Measurements from ENCODE around the gene CHRNB1. TPM values are rescaled to one million over a fixed set of nuclear protein-coding genes. Genes with fewer than 3 reads are reported as not detected.

The CHRNB1 gene
- total RNA-seq, 4 donors from 2014 or later, result 82.3 to 202 (median 101) TPM

DNA sequence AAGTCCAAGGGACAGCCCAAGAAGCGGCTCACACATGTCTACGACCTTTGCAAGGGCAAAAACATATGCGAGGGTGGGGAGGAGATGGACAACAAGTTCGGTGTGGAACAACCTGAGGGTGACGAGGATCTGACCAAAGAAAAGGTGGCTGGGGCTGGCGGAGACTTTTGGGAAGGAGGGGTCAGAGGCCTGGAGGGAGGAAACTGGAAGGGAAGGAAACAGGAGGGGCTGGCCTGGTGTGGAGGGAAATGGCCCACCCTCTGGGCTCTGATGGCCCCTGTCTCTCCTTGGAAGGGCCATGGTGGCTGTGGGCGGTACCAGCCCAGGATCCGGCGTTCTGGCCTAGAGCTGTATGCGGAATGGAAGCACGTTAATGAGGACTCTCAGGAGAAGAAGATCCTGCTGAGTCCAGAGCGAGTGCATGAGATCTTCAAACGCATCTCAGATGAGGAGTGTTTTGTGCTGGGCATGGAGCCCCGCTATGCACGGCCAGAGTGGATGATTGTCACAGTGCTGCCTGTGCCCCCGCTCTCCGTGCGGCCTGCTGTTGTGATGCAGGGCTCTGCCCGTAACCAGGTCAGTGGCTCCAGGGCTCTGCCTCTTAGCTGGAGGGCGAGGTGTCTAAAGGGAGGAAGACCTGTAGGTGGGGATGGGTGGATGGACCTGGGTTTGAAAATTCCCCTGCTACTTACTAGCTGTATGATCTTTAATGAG is 51.8 kb downstream of the CHRNB1 start:
- H3K4me3 ChIP-seq, result no peak overlapping the region
- peak in 1 of 2 donors; percentile 33 for ATAC-seq
- no peak for DNase-seq
- no peaks in the 10 kb centered on the region for H3K9me3 ChIP-seq
- peak overlapping the region in 3 of 4 donors; percentile 41 to 56 (median 49) for H3K27ac ChIP-seq
- peaks cover 3 to 61% of the 10 kb centered on the region in 2 donors for H3K36me3 ChIP-seq
- peaks cover 3 to 13% of the 10 kb centered on the region in 2 donors for H3K4me1 ChIP-seq
- TF ChIP-seq, protein P1, sequence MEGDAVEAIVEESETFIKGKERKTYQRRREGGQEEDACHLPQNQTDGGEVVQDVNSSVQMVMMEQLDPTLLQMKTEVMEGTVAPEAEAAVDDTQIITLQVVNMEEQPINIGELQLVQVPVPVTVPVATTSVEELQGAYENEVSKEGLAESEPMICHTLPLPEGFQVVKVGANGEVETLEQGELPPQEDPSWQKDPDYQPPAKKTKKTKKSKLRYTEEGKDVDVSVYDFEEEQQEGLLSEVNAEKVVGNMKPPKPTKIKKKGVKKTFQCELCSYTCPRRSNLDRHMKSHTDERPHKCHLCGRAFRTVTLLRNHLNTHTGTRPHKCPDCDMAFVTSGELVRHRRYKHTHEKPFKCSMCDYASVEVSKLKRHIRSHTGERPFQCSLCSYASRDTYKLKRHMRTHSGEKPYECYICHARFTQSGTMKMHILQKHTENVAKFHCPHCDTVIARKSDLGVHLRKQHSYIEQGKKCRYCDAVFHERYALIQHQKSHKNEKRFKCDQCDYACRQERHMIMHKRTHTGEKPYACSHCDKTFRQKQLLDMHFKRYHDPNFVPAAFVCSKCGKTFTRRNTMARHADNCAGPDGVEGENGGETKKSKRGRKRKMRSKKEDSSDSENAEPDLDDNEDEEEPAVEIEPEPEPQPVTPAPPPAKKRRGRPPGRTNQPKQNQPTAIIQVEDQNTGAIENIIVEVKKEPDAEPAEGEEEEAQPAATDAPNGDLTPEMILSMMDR (IDR thresholded peaks at IDR 0.05 in 4 of 5, conservative IDR thresholded peaks at IDR 0.05 in 1 of 5), result no peak
- TF ChIP-seq POLR2A (IDR thresholded peaks at IDR 0.05), result no peak
- H3K27me3 ChIP-seq, result no peaks in the 10 kb centered on the region
- intact Hi-C loops (cut with DNase I; ENCODE audit: low total_unique reads) (no loop called here), in situ Hi-C loops (cut with MboI; ENCODE audit: low sequenced_read_pairs in 4 of 4) (no loop called here)

DNA sequence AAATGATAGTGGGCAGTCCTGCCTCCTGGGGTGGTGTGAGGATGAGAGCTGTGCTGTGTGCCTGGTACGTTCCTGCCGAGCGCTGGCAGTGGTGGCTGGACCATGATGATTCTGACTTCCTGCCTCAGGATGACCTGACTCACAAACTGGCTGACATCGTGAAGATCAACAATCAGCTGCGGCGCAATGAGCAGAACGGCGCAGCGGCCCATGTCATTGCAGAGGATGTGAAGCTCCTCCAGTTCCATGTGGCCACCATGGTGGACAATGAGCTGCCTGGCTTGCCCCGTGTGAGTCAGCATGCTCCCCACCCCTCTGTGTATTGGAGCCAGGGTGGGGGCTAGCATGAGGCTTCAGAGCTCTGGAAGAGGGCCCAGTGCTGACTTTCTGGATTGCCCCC is 52.4 kb downstream of the CHRNB1 start:
- DNase-seq (no peak), ATAC-seq (no peak)
- Histone ChIP-seq H3K4me3 (no peak overlapping the region), H3K4me1 (peaks cover 0 to 13% of the 10 kb centered on the region in 2 donors), H3K9me3 (no peaks in the 10 kb centered on the region), H3K27ac (peak overlapping the region in 2 of 4 donors; percentile 41 to 49), H3K27me3 (no peaks in the 10 kb centered on the region), H3K36me3 (peaks cover 3 to 67% of the 10 kb centered on the region in 2 donors)
- in situ Hi-C loops (cut with MboI; ENCODE audit: low sequenced_read_pairs in 4 of 4) (no loop called here), intact Hi-C loops (cut with DNase I; ENCODE audit: low total_unique reads) (no loop called here)
- TF ChIP-seq POLR2A (IDR thresholded peaks at IDR 0.05), result no peak
- TF ChIP-seq, protein P1 (IDR thresholded peaks at IDR 0.05 in 4 of 5, conservative IDR thresholded peaks at IDR 0.05 in 1 of 5), result no peak

DNA sequence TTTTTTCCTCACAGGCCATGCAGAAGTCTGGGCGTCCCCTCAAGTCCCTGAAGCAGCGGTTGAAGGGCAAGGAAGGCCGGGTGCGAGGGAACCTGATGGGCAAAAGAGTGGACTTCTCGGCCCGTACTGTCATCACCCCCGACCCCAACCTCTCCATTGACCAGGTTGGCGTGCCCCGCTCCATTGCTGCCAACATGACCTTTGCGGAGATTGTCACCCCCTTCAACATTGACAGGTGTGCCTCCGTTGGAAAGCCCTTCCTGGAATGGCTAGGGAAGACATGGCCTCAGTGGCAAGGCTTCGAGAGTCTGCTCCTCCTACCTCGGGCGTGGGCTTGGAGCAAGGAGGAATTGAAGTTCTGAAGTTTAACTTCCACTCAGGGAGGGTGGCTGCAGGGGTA is 52.8 kb downstream of the CHRNB1 start:
- Histone ChIP-seq H3K27me3 (no peaks in the 10 kb centered on the region), H3K4me3 (no peak overlapping the region), H3K27ac (no peak overlapping the region), H3K4me1 (peaks cover 0 to 10% of the 10 kb centered on the region in 2 donors), H3K36me3 (peaks cover 3 to 71% of the 10 kb centered on the region in 2 donors), H3K9me3 (no peaks in the 10 kb centered on the region)
- ATAC-seq (no peak), DNase-seq (no peak)
- TF ChIP-seq POLR2A (IDR thresholded peaks at IDR 0.05), result no peak
- TF ChIP-seq, protein P1 (IDR thresholded peaks at IDR 0.05 in 4 of 5, conservative IDR thresholded peaks at IDR 0.05 in 1 of 5), result no peak
- in situ Hi-C loops (cut with MboI; ENCODE audit: low sequenced_read_pairs in 4 of 4), result no loop called here
- intact Hi-C loops (cut with DNase I; ENCODE audit: low total_unique reads), result no loop called here

DNA sequence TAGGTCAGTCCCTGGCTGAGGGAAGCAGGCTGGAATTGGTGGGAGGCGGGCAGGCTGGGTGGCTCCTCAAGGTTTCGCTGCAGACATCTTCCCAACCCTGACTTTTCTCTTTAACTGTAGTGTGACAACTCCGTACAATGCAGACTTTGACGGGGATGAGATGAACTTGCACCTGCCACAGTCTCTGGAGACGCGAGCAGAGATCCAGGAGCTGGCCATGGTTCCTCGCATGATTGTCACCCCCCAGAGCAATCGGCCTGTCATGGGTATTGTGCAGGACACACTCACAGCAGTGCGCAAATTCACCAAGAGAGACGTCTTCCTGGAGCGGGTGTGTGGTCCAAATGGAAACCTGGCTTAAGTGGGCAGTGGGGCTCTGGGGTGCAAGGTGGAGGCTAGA is 54.3 kb downstream of the CHRNB1 start:
- no peaks in the 10 kb centered on the region for H3K9me3 ChIP-seq
- no peak overlapping the region for H3K27ac ChIP-seq
- no peak overlapping the region for H3K4me3 ChIP-seq
- H3K27me3 ChIP-seq, result no peaks in the 10 kb centered on the region
- in situ Hi-C loops (cut with MboI; ENCODE audit: low sequenced_read_pairs in 4 of 4) (no loop called here), intact Hi-C loops (cut with DNase I; ENCODE audit: low total_unique reads) (no loop called here)
- no peaks in the 10 kb centered on the region for H3K4me1 ChIP-seq
- no peak for TF ChIP-seq POLR2A (IDR thresholded peaks at IDR 0.05)
- TF ChIP-seq, protein P1 (IDR thresholded peaks at IDR 0.05 in 4 of 5, conservative IDR thresholded peaks at IDR 0.05 in 1 of 5), result no peak
- ATAC-seq (no peak), DNase-seq (no peak)
- H3K36me3 ChIP-seq, result peaks cover 9 to 86% of the 10 kb centered on the region in 2 donors

All from gastrocnemius medialis (tissue), 4 donors.